RWPE1 (cell line): ENCODE measurements around the gene DBT.

ENCODE experiments used
- CTCF ChIA-PET: fragments of 350-600 bp; sonication (Branson Sonifier 250); formaldehyde crosslinking; extraction: SDS; loops from one replicate; lab custom pipeline; 2021; lab: Yijun Ruan, JAX
- POLR2A ChIA-PET: fragments of 400-600 bp; formaldehyde crosslinking; extraction: SDS; loops from one replicate; lab custom pipeline; 2020; ENCODE audit warnings: antibody characterized with exemption; ENCODE audit not compliant: low non-redundant PET; lab: Yijun Ruan, JAX
- DNase-seq: peaks from one replicate; pipeline ENCODE4 v3.0.0; 2012; ENCODE audit warnings: low spot score
- H3K27ac ChIP-seq: fragments of 450-650 bp; 2 replicates; pipeline ENCODE4 v1.5.1; 2017
- CTCF ChIP-seq: fragments of 450-650 bp; conservative IDR thresholded peaks from 2 replicates; pipeline ENCODE4 v1.5.1; 2017; ENCODE audit warnings: low read depth, mild to moderate bottlenecking

Gene DBT

GRCh38 chr1:100151679-100152078 is 98.0 kb downstream of the DBT start:
- ChIA-PET CTCF (no interaction called here), POLR2A (no interaction called here)
- no peak for DNase-seq

GRCh38 chr1:100147875-100148274 is 101.8 kb downstream of the DBT start:
- no peak for TF ChIP-seq CTCF
- POLR2A ChIA-PET: no interaction called here
- CTCF ChIA-PET: no interaction called here
- H3K27ac ChIP-seq: no peak overlapping the region
- DNase-seq: no peak

More at GRCh38 chr1:100151679-100152078, 98.0 kb downstream of the DBT start:
- no peak for TF ChIP-seq CTCF
- H3K27ac ChIP-seq: no peak overlapping the region

- DNase-seq: no peak
- TF ChIP-seq CTCF: no peak
- CTCF ChIA-PET: no interaction called here
- no peak overlapping the region for H3K27ac ChIP-seq
- POLR2A ChIA-PET: interaction anchor here (0.6 kb wide), 1 partner anchor 20 kb away, joined by 3 read pairs; no protein-coding TSS in a partner anchor
These were observed 102.7 kb downstream of the DBT start for GRCh38 chr1:100146958-100147357.

GRCh38 chr1:100145116-100145515 is 104.5 kb downstream of the DBT start:
- ChIA-PET CTCF (no interaction called here), POLR2A (no interaction called here)
- DNase-seq: no peak
- TF ChIP-seq CTCF: no peak
- no peak overlapping the region for H3K27ac ChIP-seq

GRCh38 chr1:100142343-100142742 is 107.3 kb downstream of the DBT start:
- no peak for DNase-seq
- ChIA-PET POLR2A (no interaction called here), CTCF (interaction anchor here (0.6 kb wide), 1 partner anchor 269 kb away, joined by 4 read pairs; no protein-coding TSS in a partner anchor)
- no peak overlapping the region for H3K27ac ChIP-seq
- no peak for TF ChIP-seq CTCF

- no peak for DNase-seq
- CTCF ChIA-PET: no interaction called here
- no peak for TF ChIP-seq CTCF
- no peak overlapping the region for H3K27ac ChIP-seq
- POLR2A ChIA-PET: no interaction called here
These were observed 108.4 kb downstream of the DBT start for GRCh38 chr1:100141192-100141591.
